Measurements from ENCODE around the gene MAGEC3.

Gene MAGEC3

GRCh38 chrX:141947350-141947749 lies 109.2 kb downstream of the MAGEC3 start:
- ATAC-seq = no peak
- no peak for DNase-seq

All from stimulated activated naive CD8-positive, alpha-beta T cell treated with anti-CD3 and anti-CD28 coated beads, Interleukin-15, Interleukin-2, amounts not matched to agents 100 U/mL and 50 U/mL, for 24 hours (primary cell).